ENCODE measurements around the gene KCNMA1.
A peak's percentile ranks its signal among the peaks of the same experiment; 100 is the strongest.
"Not testable (repeated sequence)": the region's sequence is repeated elsewhere in the genome, so short reads cannot be mapped to it uniquely, and the experiment has no call there.

The KCNMA1 gene

GRCh38 chr10:77637532-77638320 is at the start of gene KCNMA1:
TSS of gene KCNMA1 (minus strand) at chr10:77637808.
- TF ChIP-seq, protein P1, sequence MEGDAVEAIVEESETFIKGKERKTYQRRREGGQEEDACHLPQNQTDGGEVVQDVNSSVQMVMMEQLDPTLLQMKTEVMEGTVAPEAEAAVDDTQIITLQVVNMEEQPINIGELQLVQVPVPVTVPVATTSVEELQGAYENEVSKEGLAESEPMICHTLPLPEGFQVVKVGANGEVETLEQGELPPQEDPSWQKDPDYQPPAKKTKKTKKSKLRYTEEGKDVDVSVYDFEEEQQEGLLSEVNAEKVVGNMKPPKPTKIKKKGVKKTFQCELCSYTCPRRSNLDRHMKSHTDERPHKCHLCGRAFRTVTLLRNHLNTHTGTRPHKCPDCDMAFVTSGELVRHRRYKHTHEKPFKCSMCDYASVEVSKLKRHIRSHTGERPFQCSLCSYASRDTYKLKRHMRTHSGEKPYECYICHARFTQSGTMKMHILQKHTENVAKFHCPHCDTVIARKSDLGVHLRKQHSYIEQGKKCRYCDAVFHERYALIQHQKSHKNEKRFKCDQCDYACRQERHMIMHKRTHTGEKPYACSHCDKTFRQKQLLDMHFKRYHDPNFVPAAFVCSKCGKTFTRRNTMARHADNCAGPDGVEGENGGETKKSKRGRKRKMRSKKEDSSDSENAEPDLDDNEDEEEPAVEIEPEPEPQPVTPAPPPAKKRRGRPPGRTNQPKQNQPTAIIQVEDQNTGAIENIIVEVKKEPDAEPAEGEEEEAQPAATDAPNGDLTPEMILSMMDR (IDR thresholded peaks at IDR 0.05; ENCODE audit: low read depth, low read length): no peak
- peak within 1 kb of the TSS; percentile 86 for H3K4me3 ChIP-seq (ENCODE audit: low read depth, low read length)

- TF ChIP-seq, protein P1 (IDR thresholded peaks at IDR 0.05; ENCODE audit: low read depth, low read length): no peak
Observed at GRCh38 chr10:77686650-77687417, 49.2 kb upstream of the KCNMA1 start.

DNA sequence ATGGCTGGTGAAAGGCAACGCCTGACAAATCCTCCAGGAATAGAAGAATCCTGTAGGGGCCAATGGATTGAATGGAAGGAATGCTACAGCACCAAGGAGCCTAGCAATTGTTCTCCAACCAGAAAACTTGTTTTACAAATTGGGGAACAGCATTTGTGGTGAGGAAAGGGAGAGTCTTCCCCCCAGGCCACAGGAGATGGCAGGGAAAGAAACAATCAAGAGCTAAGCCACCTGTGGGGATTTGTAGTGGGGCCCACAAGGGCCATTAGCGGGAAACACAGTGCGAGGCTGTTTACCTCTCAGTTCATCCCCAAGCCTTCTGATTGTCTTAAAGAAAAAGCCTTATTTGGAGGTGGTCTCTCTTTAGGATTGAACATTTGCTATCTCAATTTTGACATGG is 48.5 kb upstream of the KCNMA1 start:
- TF ChIP-seq, protein P1 (IDR thresholded peaks at IDR 0.05; ENCODE audit: low read depth, low read length): no peak
- no peak overlapping the region for H3K4me3 ChIP-seq (ENCODE audit: low read depth, low read length)

More at GRCh38 chr10:77686650-77687417, 49.2 kb upstream of the KCNMA1 start:
- H3K4me3 ChIP-seq (ENCODE audit: low read depth, low read length): no peak overlapping the region

DNA sequence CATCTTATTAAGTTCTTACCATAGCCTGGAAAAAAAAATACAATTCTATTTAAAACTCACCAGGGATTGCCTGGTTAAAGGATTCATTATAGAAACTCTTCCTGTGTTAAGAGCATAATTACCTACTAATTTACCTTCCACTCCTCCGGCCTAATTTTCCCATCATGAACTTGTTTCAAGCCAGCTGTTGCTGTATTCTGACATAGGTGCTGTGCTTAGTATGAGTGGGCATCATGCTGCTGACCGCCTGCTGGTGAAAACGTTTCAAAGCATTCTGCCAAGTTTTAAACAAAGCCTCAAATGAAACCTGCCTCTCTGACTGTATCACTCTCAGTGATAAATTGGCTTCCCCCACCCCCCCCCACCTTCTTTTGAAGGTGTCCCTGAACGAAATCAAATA is 47.8 kb upstream of the KCNMA1 start:
- no peak overlapping the region for H3K4me3 ChIP-seq (ENCODE audit: low read depth, low read length)
- TF ChIP-seq, protein P1 (IDR thresholded peaks at IDR 0.05; ENCODE audit: low read depth, low read length): no peak

DNA sequence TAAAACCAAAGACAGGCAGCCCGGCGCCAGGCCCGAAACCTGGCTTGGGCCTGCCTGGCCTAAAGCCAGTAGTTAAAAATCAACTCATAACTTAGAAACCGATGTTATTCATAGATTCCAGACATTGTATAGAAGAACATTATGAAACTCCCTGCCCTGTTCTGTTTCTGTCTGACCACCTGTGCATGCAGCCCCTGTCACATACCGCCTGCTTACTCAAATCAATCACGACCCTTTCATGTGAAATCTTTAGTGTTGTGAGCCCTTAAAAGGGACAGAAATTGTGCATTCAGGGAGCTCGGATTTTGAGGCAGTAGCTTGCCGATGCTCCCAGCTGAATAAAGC is 45.5 kb upstream of the KCNMA1 start:
- H3K4me3 ChIP-seq (ENCODE audit: low read depth, low read length): not testable (repeated sequence)

DNA sequence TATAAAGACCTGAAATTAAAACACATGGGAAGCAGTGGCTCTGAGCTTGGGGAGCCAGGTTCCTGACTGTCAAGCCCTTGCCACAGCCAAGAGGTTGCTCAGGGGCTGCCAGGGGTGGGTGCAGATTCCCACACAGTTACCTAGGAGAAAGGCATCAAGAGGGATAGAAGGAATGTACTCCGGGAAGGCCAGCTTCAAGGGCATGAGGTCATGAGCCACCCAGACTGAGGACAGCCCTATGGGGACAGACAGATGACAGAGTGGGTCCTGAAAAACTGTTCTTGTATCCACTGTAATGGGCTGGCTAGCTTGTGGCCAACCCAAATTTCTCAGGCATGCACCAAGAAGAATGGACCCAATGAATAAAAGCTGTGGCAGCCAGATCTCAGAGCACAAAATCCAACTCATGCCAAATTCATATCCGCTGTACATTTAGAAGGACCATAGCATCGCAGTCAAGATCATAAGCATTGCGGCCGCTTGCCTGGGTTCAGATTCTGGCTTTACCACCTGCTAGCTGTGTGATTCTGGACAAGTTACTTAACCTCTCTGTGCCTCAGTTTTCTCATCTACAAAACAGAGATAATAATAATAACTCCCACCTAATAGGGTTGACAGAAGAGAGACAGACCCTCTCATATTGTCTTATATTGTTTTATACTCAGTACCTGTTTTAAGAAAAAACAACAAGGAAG is 44.9 kb upstream of the KCNMA1 start:
- no peak overlapping the region for H3K4me3 ChIP-seq (ENCODE audit: low read depth, low read length)
- TF ChIP-seq, protein P1 (IDR thresholded peaks at IDR 0.05; ENCODE audit: low read depth, low read length): no peak

DNA sequence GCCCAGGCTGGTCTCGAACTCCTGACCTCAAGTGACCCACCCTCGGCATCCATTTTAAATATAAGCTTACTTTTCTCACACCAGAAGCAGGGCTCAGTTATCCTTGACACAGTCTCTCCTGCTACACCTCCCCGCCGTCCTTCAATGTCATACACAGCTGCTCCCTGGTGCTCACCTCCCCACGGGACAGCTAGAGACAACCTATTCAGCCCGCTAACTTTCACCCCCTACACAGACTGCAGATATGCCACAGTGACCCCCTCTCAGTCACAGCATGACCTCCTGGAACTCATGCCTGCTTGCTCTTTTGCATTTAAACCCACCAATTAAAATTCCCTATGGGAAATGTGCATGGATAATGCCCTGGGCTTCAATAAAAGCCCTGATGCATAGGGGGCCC is 44.2 kb upstream of the KCNMA1 start:
- H3K4me3 ChIP-seq (ENCODE audit: low read depth, low read length): no peak overlapping the region
- TF ChIP-seq, protein P1 (IDR thresholded peaks at IDR 0.05; ENCODE audit: low read depth, low read length): no peak
